Lung (tissue), 12 donors: ENCODE data around the gene NNMT. TPM values are rescaled to one million over a fixed set of nuclear protein-coding genes. Genes with fewer than 3 reads are reported as not detected.

Experiments
- ATAC-seq: fragments of 200-7000 bp; cut with Tn5 transposase; one replicate; pipeline ENCODE4 v1.9.1; 2020; ENCODE audit warnings: moderate number of reproducible peaks; ENCODE audit not compliant: insufficient read depth, low FRiP score
- DNase-seq, 3 donors: peaks; one replicate each; pipeline ENCODE4 v3.0.0-alpha.2; 2013 to 2017
- H3K27ac ChIP-seq, 2 donors: one replicate each; pipeline ENCODE4 v1.5.1; 2013; ENCODE audit warnings: mild to moderate bottlenecking in 2 of 2, moderate library complexity in 2 of 2, control low read depth in 1 of 2, inconsistent platforms in 1 of 2, low read depth in 1 of 2, low read length in 1 of 2
- H3K27me3 ChIP-seq, 3 donors: one replicate each; pipeline ENCODE4 v1.5.1; 2013; ENCODE audit warnings: low read length in 2 of 3; ENCODE audit not compliant: control insufficient read depth in 3 of 3, insufficient read depth in 3 of 3
- H3K36me3 ChIP-seq, 4 donors: one replicate each; pipeline ENCODE4 v1.5.1; 2013; ENCODE audit warnings: low read length in 4 of 4, mild to moderate bottlenecking in 1 of 4, moderate library complexity in 1 of 4; ENCODE audit not compliant: control insufficient read depth in 4 of 4, insufficient read depth in 4 of 4
- H3K4me1 ChIP-seq, 5 donors: one replicate each; pipeline ENCODE4 v1.5.1; 2013; ENCODE audit warnings: low read length in 5 of 5, mild to moderate bottlenecking in 2 of 5, moderate library complexity in 1 of 5; ENCODE audit not compliant: control insufficient read depth in 5 of 5, insufficient read depth in 5 of 5
- H3K4me3 ChIP-seq: one replicate; pipeline ENCODE4 v1.5.1; 2013; ENCODE audit warnings: mild to moderate bottlenecking, control low read depth, moderate library complexity
- H3K9ac ChIP-seq, 2 donors: one replicate each; pipeline ENCODE4 v1.5.1; 2013; ENCODE audit warnings: low read length in 2 of 2, control low read depth in 1 of 2; ENCODE audit not compliant: insufficient read depth in 1 of 2
- H3K9me3 ChIP-seq, 4 donors: one replicate each; pipeline ENCODE4 v1.5.1; 2013; ENCODE audit warnings: low read length in 3 of 4, mild to moderate bottlenecking in 1 of 4, moderate library complexity in 1 of 4; ENCODE audit not compliant: control insufficient read depth in 4 of 4, insufficient read depth in 3 of 4
- WGBS, 2 donors: extraction: QIAGEN DNeasy Blood & Tissue Kit; methylation state at CpG; one replicate each; pipeline ENCODE4 v1.1.7; 2013; 5-methylcytosine and 5-hydroxymethylcytosine counted together
- polyA plus RNA-seq, 2 donors: library from polyadenylated mRNA; stranded (reverse); fragments of 200-250 nt; gene quantifications; one replicate each; pipeline ENCODE4 v1.2.1, GENCODE V29; 2013
- total RNA-seq, 2 donors: library from RNA; depleted of rRNA in 1 of 2; stranded (reverse); fragments of >200 nt in 1 of 2; gene quantifications; one replicate each; pipeline ENCODE4 v1.2.1, GENCODE V29; 2014 to 2021
- TF ChIP-seq, protein P1 (sequence below): IDR thresholded peaks from 2 replicates; pipeline ENCODE4 v1.5.1; 2012; ENCODE audit warnings: mild to moderate bottlenecking; ENCODE audit errors: control extremely low read depth, extremely low read depth
- donor health status: control.
- donor health status: control.
- donor health status: Bipolar disorder and iron deficiency.
- donor health status: healthy.
- donor health status: DM: yes; HTN: yes; CAD: no.

The NNMT gene
- total and polyA plus RNA-seq, 4 donors, result 15.4 to 523 (median 345) TPM

GRCh38 chr11:114317787-114318137 is 21.6 kb downstream of the NNMT start:
- ATAC-seq (no peak), DNase-seq (peak; percentile 25 to 40 (median 29))
- Histone ChIP-seq H3K9ac (no peak overlapping the region), H3K27ac (peak overlapping the region; percentile 23 to 67), H3K27me3 (no peaks in the 10 kb centered on the region), H3K36me3 (peaks cover 0 to 3% (median 1%) of the 10 kb centered on the region in 4 donors), H3K9me3 (no peaks in the 10 kb centered on the region), H3K4me3 (no peak overlapping the region), H3K4me1 (peaks cover 0 to 11% (median 3%) of the 10 kb centered on the region in 5 donors)
- TF ChIP-seq, protein P1, sequence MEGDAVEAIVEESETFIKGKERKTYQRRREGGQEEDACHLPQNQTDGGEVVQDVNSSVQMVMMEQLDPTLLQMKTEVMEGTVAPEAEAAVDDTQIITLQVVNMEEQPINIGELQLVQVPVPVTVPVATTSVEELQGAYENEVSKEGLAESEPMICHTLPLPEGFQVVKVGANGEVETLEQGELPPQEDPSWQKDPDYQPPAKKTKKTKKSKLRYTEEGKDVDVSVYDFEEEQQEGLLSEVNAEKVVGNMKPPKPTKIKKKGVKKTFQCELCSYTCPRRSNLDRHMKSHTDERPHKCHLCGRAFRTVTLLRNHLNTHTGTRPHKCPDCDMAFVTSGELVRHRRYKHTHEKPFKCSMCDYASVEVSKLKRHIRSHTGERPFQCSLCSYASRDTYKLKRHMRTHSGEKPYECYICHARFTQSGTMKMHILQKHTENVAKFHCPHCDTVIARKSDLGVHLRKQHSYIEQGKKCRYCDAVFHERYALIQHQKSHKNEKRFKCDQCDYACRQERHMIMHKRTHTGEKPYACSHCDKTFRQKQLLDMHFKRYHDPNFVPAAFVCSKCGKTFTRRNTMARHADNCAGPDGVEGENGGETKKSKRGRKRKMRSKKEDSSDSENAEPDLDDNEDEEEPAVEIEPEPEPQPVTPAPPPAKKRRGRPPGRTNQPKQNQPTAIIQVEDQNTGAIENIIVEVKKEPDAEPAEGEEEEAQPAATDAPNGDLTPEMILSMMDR, result peak; percentile 24
- WGBS, 2 donors, result 38 to 54% methylated on average over 5 of the region's 5 CpGs

DNA sequence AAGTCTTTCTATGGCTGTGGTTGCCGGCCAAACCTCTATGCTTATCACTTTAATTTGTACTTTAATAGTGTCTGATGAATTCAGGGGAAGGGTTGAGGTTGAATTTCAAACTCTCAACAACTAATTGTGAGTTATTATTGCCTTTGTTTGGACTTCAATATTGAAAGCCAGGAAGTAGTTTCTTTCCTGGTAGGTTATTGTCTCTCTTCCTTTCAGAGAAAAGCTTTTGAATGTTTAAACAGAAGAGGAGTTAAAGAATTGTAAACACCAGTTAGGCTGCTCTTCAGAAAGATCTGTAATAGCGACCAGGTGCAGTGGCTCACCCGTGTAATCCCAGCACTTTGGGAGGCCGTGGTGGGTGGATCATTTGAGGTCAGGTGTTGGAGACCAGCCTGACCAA is 22.2 kb downstream of the NNMT start:
- H3K27ac ChIP-seq, result peak overlapping the region in 1 of 2 donors; percentile 12
- H3K4me1 ChIP-seq, result peaks cover 0 to 11% (median 3%) of the 10 kb centered on the region in 5 donors
- no peak overlapping the region for H3K9ac ChIP-seq
- no peaks in the 10 kb centered on the region for H3K27me3 ChIP-seq
- TF ChIP-seq, protein P1, result no peak
- DNase-seq, result no peak
- no peak overlapping the region for H3K4me3 ChIP-seq
- WGBS, 2 donors, result 35 to 56% methylated on average over 4 of the region's 4 CpGs
- no peak for ATAC-seq
- peaks cover 0 to 3% (median 0%) of the 10 kb centered on the region in 4 donors for H3K36me3 ChIP-seq
- no peaks in the 10 kb centered on the region for H3K9me3 ChIP-seq

- H3K27me3 ChIP-seq, result no peaks in the 10 kb centered on the region
- no peak overlapping the region for H3K4me3 ChIP-seq
- 47 to 55% methylated on average over 5 of the region's 5 CpGs for WGBS, 2 donors
- ATAC-seq (no peak), DNase-seq (no peak)
- TF ChIP-seq, protein P1, result no peak
- peaks cover 0 to 11% (median 3%) of the 10 kb centered on the region in 5 donors for H3K4me1 ChIP-seq
- no peaks in the 10 kb centered on the region for H3K9me3 ChIP-seq
- no peaks in the 10 kb centered on the region for H3K36me3 ChIP-seq
- peak overlapping the region in 1 of 2 donors; percentile 17 for H3K27ac ChIP-seq
- H3K9ac ChIP-seq, result no peak overlapping the region
Measured at GRCh38 chr11:114319716-114320328, 23.6 kb downstream of the NNMT start.
